ENCODE measurements around the gene ARHGEF7.
"Not testable (repeated sequence)": the region's sequence is repeated elsewhere in the genome, so short reads cannot be mapped to it uniquely, and the experiment has no call there.

Gene ARHGEF7, protein sequence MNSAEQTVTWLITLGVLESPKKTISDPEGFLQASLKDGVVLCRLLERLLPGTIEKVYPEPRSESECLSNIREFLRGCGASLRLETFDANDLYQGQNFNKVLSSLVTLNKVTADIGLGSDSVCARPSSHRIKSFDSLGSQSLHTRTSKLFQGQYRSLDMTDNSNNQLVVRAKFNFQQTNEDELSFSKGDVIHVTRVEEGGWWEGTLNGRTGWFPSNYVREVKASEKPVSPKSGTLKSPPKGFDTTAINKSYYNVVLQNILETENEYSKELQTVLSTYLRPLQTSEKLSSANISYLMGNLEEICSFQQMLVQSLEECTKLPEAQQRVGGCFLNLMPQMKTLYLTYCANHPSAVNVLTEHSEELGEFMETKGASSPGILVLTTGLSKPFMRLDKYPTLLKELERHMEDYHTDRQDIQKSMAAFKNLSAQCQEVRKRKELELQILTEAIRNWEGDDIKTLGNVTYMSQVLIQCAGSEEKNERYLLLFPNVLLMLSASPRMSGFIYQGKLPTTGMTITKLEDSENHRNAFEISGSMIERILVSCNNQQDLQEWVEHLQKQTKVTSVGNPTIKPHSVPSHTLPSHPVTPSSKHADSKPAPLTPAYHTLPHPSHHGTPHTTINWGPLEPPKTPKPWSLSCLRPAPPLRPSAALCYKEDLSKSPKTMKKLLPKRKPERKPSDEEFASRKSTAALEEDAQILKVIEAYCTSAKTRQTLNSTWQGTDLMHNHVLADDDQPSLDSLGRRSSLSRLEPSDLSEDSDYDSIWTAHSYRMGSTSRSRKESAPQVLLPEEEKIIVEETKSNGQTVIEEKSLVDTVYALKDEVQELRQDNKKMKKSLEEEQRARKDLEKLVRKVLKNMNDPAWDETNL

DNA sequence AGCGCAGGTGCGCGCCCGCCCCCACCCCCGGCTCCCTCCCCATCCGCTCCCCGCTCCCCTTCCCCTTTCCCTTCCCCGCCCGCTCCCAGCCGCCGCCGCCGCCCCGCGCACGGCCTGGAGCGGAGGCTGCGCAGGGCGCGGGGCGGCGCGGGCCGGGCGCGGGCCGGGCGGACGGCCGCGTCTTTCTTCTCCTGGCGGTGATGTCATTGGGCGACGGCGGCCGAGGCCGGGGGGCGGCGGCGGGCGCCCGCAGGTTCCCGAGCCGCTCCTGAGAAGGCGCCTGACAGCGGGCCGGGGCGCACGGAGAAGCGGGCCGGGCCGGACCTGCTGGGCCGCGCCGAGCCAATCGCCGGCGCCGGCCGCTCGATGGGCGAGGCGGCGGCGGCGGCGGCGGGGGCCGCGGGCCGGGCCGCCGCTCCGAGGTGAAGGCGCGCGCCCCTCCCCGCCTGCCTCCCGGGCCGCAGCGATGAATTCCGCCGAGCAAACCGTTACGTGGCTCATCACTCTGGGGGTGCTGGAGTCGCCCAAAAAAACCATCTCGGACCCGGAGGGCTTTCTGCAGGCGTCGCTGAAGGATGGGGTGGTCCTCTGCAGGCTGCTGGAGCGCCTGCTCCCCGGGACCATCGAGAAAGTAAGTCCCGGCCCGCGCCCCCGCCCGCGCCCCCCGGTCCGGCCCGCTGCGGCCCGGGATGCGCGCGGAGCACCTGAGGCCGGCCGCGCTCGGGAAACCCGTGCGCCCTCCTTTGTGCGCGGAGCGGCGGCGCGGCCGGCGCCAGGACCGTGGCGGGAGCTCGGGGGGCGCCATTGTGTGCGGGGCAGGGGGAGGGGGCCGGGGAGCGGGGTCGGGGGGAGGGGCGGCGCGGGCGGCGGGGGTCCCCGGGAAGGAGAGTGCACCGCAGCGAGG is at the start of gene ARHGEF7:
TSS of gene ARHGEF7 (plus strand) at position 250 of the 904 bp plus-strand sequence. CDS start at position 467, 217 bp downstream.
- DNase-seq, result no peak

DNA sequence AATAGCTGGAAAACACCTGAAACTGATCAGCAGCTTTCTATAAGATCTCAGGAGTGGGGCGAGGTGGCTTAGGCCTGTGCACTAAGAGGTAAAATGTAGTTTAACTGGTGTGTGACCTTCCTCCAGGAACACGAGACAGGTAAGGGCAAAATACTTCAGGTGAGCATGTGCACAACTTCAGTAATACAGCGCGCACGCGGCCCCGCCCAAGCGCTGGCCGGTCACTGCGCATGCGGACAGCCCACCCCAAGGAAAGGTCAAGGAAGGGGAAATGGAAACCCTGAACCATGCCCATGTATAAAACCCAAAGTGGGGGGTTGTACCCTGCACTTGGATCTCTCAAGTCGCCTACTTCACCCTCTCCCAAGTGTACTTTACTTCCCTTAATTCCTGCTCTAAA is 49.4 kb upstream of the ARHGEF7 start:
- DNase-seq, result no peak

DNA sequence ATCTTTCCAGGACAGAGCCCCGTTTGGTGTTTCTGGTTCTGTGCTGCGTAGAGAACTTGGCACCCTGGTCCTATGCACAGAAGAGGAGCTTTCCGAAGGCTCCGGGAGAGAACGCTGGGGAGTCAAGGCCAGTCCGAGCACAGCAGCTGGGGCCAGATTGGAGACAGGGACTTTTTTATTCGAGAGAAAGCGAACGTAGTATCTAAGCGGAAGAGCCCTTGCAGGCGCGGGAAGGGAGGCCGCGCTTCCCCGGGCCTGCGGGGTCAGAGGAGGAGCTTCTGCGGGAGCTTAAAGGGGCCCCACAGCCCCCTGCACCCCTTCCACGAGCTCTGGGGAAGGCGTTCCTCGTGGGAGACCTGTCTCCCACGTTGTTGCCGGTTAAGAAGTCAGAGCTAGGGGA is 48.6 kb upstream of the ARHGEF7 start:
- DNase-seq, result no peak

DNA sequence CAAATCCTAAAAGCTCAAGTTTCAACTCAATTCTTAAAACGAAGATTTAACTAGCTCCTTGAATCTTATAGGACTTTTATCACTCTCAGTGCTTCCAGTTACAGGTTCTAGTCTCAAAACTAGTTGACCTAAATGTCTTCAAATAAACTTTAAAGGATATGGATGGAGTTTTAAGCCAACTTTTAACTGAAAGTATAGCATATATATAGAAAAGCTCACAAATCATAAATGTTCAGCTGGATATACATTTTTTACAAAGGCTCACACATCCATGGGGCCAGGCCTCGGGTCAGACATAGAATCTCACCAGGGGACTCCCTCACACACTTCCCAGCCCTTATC is 47.1 kb upstream of the ARHGEF7 start:
- no peak for DNase-seq

DNA sequence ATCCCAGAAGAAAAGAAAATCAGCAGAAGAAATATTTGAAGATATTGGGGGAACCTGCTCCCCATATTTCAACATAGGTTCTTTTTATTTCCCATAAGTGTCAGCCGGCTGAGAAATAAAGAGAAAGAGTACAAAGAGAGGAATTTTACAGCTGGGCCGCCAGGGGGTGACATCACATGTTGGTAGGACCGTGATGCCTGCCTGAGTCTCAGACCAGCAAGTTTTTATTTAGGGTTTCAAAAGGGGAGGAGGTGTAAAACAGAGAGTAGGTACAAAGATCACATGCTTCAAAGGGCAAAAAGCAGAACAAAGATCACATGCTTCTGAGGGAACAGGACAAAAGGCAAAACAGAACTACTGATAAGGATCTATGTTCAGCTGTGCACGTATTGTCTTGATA is 44.0 kb upstream of the ARHGEF7 start:
- DNase-seq, result not testable (repeated sequence)

DNA sequence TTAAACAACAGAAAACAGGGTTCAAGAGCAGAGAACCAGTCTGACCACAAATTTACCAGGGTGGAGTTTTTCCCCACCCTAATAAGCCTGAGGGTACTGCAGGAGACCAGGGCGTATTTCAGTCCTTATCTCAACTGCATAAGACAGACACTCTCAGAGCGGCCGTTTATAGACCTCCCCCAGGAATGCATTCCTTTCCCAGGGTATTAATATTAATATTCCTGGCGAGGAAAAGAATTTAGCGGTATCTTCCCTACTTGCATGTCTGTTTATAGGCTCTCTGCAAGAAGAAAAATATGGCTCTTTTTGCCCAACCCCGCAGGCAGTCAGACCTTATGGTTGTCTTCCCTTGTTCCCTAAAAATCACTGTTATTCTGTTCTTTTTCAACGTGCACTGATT is 43.6 kb upstream of the ARHGEF7 start:
- not testable (repeated sequence) for DNase-seq

DNA sequence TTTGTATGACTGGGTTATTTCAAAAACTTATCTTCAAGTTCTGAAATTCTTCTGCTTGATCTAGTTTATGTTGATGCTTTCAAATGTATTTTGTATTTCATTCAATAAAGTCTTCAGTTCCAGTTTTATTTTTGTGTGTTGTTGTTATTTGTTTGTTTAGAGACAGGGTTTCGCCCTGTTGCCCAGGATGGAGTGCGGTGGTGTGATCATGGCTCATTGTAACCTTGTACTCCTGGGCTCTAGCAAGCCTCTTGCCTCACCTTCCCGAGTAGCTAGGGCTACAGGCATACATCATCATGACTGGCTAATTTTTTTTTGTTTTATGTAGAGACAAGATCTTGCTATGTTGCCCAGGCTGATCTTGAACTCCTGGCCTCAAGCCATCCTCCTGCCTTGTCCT is 40.3 kb upstream of the ARHGEF7 start:
- DNase-seq, result no peak

DNA sequence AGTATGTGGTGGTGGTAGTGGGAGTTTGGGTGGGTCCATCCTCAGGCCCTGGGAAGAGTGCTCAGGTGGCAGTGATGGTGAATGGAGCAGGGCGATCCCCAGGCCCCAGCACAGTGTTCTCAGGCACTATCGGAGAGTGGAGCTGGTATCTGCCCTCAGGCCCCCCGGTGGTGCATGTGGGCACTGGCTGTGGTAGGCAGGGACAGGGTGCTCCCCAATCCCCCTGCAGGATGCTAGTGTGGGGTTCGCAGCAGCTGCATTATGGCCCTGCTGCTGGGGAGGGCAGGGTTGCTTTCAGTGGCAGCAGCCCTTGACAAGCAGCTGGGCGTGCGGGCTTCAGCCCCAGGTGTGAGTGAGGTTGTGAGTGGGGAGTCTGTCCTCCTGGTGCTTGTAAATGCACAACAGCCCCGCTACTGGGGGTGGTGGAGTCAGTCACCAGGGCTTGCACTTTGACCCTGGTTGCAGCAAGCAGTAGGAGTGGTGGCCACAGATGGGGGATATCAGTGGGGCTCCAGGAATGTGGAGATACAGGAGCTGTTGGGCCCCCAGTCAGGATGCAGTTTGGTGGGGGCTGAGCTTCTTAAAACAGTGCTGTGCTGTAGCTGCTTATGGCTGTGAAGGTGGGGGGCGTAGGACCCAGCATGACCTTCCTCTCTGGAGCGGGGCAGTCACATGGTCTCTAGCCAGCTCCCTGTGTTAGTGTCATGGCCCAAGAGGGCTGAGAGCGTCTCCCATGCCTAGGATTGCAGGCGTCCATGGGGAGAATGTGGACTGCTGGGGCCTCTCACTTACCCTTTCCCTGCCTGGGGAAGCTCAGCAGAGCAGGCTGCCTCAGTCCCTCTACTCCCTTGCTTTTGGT is 38.7 kb upstream of the ARHGEF7 start:
- DNase-seq, result no peak

DNA sequence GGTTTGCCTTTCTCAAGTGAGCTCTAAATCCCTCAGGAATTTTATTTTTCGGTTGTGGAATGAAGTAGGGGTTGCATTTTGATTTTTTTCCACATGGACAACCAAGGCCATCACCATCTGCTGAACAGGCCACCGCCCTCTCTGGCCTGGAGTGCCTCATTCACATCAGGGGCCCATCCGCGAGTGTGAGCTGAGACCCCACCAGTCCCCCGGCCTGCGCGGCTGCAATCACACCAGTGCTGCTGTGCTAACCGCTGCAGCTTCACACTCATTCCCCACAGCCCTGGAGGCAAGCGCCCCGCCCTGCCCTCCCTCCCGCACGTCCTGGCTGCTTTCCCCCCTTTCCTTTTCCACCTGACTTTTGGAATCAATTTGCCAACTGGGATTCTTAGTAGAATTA is 35.7 kb upstream of the ARHGEF7 start:
- no peak for DNase-seq

DNA sequence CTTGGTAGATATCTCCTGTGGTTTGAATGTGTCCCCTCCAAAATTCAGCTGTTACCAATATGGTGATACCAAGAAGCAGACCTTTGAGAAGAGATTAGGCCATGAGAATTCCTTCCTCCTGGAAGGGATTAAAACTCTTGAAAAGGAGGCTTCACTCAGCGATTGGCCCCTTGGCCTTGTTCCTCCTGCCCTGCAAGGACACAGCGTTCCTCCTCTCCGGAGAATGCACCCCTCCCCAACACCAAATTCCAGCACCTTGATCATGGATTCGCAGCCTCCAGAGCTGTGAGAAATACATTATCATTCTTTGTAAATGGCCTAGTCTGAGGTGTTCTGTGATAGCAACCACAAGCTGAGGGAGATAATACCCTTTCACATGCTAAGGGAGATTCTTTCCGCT is 34.5 kb upstream of the ARHGEF7 start:
- DNase-seq, result no peak

DNA sequence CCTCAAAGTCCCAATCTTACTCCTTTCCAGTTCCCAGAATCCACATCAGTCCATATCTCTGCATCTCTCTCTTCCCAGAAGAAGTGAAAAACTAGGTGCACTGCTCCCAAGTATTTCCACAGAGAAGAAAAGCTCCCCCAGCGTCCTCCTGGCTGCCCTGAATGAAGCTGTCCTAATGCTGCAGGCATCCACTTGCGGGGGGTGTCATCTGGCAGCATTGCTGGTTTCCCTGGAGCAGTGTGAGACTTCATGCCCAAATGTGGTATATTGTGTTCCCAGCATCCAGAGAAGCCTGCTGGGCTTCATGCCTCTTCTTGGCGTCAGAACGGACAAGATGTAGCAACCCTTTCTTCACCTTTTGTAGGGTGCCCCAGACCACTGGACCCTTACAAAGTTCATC is 32.9 kb upstream of the ARHGEF7 start:
- DNase-seq, result no peak

DNA sequence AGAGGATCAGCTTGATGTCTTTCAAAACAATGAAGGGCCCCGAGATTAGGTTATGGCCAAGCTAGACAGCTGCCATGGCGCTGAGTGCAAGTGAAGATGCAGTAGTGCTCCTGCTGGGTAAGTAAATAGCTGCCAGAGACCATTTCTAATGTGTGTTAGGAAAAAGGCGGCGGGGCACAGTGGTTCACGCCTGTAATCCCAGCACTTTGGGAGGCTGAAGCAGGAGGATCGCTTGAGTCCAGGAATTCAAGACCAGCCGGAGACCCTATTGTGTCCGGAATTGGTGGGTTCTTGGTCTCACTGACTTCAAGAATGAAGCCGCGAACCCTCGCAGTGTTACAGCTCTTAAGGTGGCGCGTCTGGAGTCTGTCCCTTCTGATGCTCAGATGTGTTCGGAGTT is 32.3 kb upstream of the ARHGEF7 start:
- DNase-seq, result not testable (repeated sequence)

DNA sequence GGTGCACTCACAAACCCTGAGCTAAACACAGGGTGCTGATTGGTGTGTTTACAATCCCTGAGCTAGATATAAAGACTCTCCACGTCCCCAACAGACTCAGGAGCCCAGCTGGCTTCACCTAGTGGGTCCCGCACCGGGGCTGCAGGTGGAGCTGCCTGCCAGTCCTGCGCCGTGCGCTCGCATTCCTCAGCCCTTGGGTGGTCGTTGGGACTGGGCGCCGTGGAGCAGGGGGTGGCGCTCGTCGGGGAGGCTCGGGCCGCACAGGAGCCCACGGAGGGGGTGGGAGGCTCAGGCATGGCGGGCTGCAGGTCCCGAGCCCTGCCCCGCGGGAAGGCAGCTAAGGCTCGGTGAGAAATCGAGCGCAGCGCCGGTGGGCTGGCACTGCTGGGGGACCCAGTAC is 31.4 kb upstream of the ARHGEF7 start:
- not testable (repeated sequence) for DNase-seq

DNA sequence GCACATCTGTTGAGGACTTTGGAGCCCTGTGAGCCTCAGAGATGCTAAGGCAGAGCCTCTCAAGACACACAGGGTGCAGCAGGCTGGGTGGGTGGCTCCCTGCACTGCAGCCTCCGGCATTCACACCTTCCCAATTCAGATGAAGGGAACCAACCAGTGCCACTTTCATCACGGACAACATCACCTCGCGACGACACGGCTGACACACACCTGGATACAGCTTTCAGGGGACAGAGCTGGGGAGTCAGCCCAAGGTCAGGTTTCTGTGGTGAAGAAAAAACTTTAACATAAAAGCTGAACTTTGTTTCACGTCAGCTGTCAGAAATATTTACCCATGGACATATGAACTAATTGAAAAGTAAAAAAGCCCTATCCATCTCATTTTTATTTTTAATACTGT is 24.9 kb upstream of the ARHGEF7 start:
- no peak for DNase-seq

DNA sequence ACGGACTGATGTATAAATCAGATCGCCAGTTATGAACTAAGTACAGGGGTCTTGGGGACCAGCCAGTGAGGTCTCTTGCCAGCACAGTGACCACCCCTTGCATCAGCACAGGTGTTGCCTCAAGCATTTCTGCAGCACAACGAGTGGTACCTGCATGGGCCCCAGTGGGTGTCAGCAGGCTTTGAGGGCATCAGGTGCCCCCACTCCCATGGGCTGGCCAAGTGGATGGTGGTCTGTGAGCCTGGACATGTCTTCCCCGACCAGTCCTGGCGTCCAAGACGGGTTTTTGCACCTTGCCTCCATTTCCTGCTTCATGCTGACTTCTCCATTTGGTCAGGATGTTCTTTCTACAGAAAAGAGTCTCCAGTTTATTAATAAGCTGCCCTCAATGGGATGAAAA is 22.4 kb upstream of the ARHGEF7 start:
- DNase-seq, result no peak

DNA sequence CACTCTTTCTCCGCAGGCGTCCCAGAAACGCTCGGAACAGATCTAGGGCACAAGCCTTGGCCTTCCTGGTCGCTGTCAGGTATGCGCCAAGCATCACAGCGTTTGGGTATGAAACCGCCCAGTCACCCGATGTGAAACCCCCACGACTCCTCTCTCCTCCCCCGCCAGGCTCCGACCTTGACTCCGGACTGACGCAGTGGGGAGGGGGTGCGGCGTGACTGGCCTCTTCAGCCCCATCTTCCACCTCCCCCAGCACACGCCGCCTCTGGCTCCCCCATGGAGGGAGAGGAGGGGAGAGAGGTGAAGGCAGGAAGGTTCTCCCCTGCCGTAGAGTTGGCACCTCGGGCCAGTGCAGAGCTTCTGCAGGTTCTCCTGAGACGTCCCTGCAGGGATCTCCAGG is 22.0 kb upstream of the ARHGEF7 start:
- no peak for DNase-seq

DNA sequence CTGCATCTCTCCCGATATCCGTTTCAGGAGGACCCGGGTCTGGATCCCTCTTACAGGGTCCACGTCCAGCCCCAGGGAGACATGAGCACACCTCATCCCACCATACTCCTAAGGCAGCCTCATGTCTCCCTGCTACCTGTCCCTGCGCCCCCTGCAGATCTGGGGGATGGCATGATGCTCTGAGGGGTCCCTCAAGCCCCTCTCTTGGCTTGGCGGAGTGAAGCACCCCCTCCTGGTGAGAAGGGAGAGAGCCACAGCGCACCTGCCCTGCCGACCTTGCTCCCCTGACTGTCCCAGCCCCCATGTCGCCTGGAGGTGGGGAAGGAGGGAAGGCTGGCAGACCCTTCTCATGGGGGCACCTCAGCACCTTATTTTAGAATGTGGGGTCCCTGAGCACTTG is 21.5 kb upstream of the ARHGEF7 start:
- DNase-seq, result no peak

DNA sequence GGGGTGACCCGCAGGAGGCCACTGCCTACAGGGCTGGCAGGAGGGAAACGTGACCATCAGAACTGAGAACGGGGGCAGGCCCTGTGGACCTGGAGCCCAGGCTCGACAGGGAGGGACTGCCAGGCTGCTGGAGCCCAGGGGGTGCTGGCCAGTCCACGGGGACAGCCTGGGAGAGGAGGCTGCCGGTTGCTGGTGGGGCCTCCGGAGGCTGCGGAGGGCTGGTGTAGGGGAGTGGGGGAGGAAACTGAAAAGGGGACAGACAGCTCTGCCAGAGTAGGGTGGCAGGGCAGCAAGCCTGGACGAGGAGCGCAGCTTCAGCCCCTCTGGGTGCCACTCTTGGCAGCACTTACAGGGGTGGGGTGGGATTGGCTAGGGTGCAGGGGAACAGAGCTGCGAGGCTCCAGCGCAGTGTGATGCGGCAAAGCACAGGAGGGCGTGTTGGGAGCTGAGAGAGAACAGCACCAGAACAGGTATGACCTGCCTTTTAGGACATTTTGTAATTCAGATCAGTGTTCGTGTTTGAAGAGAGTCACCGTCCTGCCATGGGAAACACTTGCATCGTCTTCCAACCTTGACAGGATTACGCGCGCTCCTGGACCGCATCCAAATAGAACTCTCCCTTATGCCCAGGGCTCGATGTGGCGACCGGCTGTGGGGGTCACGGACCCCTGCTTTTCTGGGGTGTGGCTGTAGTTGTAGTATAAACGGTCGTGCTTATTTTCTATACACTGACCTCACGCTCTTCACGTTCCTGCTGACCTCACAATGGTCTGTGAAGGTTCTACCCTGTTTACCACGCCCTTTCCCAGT is 19.9 kb upstream of the ARHGEF7 start:
- no peak for DNase-seq

DNA sequence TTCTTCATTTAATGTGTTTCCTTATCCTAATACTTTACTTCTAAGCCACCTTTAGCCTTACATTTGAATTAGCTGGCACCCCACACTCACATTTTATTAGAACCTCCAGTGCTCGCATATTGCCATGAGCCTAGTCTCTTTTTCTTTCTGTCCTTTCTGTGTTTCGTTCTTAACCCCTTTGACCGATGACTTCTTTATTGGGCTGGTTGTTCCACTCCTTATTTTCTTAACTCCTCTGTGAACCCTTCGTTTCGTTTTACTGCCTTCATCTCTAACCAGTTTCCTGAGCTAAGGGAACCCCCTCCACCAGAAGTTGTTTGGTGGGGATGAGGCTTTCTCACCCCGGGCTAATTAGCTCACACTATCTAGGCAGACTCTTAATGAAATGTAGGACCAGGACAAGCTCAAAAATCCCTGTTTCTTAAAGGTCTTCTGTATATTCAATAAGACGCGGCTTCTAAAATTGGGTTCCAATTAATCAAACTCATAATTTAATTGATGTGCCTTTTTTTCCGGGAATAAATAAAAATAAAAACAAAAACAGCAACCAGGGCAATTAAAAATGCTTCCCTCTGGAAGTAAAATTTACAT is 19.1 kb upstream of the ARHGEF7 start:
- no peak for DNase-seq

DNA sequence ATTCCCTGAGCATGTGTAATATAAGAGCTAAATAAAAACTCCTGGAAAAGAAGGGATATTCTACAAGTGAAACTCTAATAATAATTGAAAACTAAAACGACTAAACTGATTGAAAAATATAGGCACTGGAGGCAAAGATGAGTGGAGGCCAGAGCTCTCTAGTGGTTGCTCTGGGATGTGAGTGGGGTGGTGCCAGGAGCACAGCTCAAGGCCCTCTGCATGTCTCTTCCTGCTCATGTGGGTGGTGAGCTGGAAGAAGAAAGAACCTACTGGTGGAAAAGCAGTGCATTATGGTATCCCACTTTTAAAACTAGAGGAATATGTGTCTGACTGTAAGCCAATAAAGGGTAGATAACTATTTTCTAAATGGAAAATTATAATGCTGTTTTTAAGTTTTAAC is 15.8 kb upstream of the ARHGEF7 start:
- DNase-seq, result no peak

DNA sequence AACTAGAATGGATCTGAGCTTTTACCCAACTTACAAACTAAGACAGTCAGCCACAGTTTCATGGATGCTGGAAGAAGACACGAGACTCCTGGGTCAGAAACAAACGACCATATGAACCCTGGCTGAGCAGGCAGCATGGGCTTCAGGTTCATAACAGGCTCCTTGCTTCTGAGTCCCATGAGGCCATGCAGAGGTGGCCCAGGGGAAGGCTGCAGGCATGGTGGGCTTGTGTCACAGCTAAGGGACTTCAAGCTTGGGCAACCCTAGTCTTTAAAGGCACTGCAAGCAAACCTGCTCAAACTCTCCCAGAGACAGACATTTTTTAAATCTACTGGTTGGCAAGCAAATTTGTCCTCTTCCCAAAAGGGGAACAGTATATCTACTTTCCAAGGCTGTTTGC is 5.1 kb upstream of the ARHGEF7 start:
- DNase-seq, result no peak
